Activated effector memory CD4-positive, alpha-beta T cell treated with anti-CD3 and anti-CD28 coated beads, Interleukin-2, amount 50 U/mL, for 16 hours (primary cell): ENCODE results near the gene RABL3.
"Not testable (repeated sequence)": the region's sequence is repeated elsewhere in the genome, so short reads cannot be mapped to it uniquely, and the experiment has no call there.

Experiments used
- DNase-seq: peaks from one replicate; pipeline ENCODE4 v3.0.0-alpha.2; 2020

Gene RABL3

GRCh38 chr3:120682095-120682681 lies 60.1 kb downstream of the RABL3 start, which contains the start of gene HGD:
Gene HGD (minus strand): TSS chr3:120682239. CDS start chr3:120682111, 128 bp downstream.
- no peak for DNase-seq

DNA sequence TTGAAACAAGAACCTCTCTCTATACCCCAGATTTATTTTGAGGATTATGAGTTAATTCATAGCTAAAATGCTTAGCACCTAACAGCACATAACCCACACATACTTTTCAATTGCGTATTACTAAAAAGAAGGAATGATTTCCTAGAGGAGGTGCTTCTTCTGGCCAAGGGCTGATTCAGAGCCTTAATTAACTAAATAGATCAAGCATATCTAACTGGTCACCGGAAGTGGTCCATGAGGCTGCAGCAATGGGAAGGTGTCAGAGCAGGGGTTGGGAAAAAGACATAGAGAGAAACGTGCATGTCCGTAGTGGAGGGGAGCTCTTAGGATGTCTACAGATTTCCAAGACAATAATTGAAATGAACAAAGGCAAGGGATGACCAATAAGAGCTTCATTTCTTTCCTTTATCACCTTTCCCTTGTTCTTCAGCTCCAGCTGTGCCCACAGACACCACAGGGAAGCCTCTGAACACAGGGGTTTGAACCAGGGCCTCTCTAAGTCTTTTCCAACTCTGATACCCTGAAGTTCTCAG lies 60.7 kb downstream of the RABL3 start:
- DNase-seq = no peak

GRCh38 chr3:120681018-120681417 lies 61.3 kb downstream of the RABL3 start:
- DNase-seq = no peak

- DNase-seq = no peak
Observed at GRCh38 chr3:120680193-120680894, 62.0 kb downstream of the RABL3 start.

- DNase-seq = no peak
Observed at GRCh38 chr3:120678984-120679383, 63.3 kb downstream of the RABL3 start.

GRCh38 chr3:120678331-120678947 lies 63.9 kb downstream of the RABL3 start:
- DNase-seq = no peak

DNA sequence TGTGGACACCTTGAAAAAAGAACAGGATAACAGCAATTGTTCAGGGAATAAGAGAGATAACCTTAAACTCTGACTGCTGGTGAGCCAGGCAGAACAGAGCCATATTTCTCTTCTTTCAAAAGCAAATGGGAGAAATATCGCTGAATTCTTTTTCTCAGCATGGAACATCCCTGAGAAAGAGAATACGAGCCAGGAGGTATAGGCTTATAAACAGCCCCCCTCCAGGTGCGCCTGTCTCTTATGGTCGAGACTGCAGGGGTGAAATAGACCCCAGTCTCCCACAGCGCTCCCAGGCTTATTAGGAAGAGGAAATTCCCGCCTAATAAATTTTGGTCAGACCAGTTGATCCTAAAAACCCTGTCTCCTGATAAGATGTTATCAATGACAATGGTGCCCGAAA lies 65.1 kb downstream of the RABL3 start:
- DNase-seq = not testable (repeated sequence)

DNA sequence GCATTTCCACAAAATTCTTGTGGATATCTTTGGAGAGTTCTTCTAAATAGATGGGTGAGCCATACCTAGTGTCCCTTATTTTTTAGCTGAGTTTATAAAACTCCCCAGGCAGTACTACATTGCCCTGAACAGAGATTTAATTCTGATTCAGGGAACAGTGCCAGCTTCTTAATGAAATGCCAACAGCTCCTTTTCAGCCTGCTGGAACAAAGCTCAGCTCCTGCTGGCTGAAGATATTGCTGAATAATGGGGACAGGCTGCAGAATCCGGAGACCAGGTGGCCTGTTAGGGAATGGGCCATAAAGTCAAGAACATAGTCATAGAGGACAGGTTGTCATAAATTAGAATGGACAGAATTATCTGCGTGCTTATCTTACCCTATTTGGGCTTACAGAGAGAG lies 69.2 kb downstream of the RABL3 start:
- DNase-seq = no peak

GRCh38 chr3:120670576-120670975 lies 71.7 kb downstream of the RABL3 start:
- DNase-seq = no peak

- no peak for DNase-seq
Observed at GRCh38 chr3:120664926-120665325, 77.4 kb downstream of the RABL3 start.

GRCh38 chr3:120661945-120662344 lies 80.4 kb downstream of the RABL3 start:
- DNase-seq = no peak

DNA sequence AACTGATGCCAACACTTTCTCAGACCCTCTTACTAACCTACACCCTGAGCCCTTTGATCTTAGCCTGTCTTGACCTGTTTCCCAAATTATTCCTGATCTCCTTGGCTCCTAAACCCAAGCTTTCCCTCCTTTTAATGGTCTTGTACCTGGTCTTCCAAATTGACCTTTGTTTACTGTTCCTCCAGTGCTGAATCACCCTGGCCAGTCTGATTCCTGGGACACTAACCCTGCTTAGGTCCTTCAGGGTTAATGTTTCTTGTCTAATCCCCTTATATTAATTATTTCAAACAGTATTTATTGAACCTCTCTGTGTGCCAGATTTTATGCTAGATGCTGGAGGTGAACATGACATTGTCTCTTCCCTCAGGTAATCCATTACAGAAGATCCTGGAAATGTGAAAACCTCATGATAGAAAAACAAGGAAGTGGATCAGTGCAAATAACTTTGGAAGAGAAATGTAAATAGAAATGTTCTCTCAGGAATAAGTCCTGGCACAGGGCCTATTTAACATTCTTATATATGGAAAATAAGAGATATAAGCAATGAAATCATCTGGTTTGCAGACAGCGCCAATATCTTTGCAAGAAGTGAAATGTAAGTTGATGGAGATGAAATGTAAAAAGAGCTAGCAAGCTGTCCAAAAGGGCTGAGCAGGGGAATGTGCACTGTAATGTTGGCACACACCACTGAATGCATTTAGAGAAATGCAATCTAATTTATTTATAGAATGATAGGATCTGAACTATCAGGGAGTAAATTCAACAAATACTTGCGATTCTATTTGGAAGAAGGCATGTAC lies 81.0 kb downstream of the RABL3 start:
- DNase-seq = no peak

- DNase-seq = no peak
Observed at GRCh38 chr3:120659834-120660233, 82.5 kb downstream of the RABL3 start.

DNA sequence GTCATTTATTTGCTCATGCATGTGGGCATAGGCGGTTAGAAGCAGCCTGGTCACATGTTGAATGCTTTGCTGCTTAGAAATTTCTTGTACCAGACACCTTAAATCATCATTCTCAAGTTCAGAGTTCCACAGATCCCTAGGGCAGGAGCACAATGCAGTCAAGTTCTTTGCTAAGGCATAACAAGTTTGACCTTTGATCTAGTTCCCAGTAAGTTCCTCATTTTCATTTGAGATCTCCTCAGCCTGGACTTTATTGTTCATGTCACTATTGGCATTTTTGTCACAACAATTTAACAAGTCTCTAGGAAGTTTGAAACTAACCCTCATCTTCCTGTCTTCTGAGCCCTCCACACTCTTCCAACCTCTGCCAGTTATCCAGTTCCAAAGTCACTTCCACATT lies 83.0 kb downstream of the RABL3 start:
- no peak for DNase-seq

- no peak for DNase-seq
Observed at GRCh38 chr3:120652896-120653545, 89.3 kb downstream of the RABL3 start.

DNA sequence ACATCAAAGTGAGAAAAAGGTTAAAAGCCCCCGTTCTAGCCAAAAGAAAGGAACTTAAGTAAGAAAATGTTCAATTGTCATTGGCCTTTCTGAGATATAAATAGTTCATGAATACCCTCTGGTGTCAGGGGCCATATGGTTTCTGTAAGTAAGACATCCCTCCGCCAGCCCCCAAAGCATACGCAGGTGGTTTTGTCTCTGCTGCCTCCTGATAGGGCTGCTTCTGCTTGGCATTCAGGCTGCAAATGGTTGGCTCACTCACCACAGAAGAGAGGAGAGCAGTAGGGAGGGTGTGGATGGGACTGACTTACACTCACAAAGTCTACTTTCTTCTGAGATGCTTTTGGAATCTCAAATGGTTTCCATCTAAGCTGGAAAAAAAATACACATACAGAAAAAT lies 90.0 kb downstream of the RABL3 start:
- DNase-seq = no peak

- DNase-seq = no peak
Observed at GRCh38 chr3:120650311-120650710, 92.0 kb downstream of the RABL3 start.

DNA sequence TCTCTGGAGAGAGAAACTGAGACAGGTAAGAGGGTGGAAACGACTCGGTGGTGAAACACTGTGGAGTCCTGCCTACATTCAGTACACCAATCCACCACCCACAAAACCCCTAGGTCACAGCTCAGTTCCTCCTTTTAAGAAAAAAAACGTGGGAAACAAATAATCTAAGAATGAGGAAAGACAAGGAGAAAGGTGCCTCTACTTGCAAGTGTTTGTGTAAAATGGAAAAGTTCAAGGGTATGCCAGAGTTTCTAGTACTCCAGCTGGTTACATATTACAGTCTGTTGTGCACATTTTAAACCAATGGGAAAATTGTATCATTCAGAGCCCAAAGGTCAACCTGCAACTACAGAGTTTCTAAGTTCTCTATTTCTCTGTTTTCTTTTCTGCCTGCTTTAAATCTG lies 92.5 kb downstream of the RABL3 start:
- no peak for DNase-seq

GRCh38 chr3:120648290-120648689 lies 94.0 kb downstream of the RABL3 start:
- no peak for DNase-seq

DNA sequence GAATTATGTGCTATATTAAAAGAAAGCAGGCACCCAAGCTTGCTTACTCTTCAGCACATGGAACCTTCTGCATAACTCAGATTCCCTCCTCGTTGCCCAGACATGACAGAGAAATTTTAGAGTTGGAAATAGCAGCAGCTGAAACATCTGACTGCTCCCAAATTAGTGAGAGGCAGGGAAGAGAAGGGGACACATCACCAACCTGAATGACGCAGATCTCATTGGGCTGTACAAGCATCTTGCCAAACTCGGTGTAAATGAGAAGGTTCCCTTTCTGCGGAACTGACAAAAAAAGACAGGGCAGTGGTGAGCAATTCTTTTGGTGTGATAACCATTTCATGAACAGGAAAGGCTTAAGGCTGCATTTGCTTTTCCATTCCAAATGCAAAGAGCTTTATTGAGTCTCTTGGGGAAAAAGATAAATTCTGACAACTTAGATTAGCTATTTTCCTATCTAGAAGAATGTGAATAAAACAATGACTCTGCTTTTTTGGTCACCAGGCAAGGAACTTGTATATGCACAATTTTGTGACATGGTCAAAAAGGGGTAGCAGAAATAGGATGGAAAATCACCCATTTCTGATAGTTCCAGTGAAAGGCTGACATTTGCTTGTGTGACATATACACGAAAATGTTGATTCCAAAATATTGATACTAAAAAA lies 95.4 kb downstream of the RABL3 start:
- no peak for DNase-seq

GRCh38 chr3:120645083-120645845 lies 97.1 kb downstream of the RABL3 start:
- DNase-seq = no peak
